Measurements from ENCODE around the gene RGS13.

Gene RGS13

GRCh38 chr1:192635939-192636338, at the start of gene RGS13:
Gene RGS13 (plus strand): TSS chr1:192636147. CDS start chr1:192644335, 8,188 bp downstream.
- DNase-seq = no peak

GRCh38 chr1:192587386-192588266, 48.3 kb upstream of the RGS13 start:
- DNase-seq = no peak

- no peak for DNase-seq
Observed at GRCh38 chr1:192588546-192588945, 47.4 kb upstream of the RGS13 start.

- no peak for DNase-seq
Observed at GRCh38 chr1:192589813-192590212, 46.1 kb upstream of the RGS13 start.

- DNase-seq = no peak
Observed at GRCh38 chr1:192592517-192592916, 43.4 kb upstream of the RGS13 start.

- DNase-seq = no peak
Observed at GRCh38 chr1:192592981-192593708, 42.8 kb upstream of the RGS13 start.

GRCh38 chr1:192595299-192595698, 40.6 kb upstream of the RGS13 start:
- DNase-seq = no peak

GRCh38 chr1:192598589-192598988, 37.4 kb upstream of the RGS13 start:
- DNase-seq = no peak

GRCh38 chr1:192600275-192600674, 35.7 kb upstream of the RGS13 start:
- no peak for DNase-seq

GRCh38 chr1:192601143-192601542, 34.8 kb upstream of the RGS13 start:
- no peak for DNase-seq

GRCh38 chr1:192601567-192601966, 34.4 kb upstream of the RGS13 start:
- no peak for DNase-seq

- DNase-seq = no peak
Observed at GRCh38 chr1:192602757-192603156, 33.2 kb upstream of the RGS13 start.

GRCh38 chr1:192603218-192603787, 32.6 kb upstream of the RGS13 start:
- DNase-seq = no peak

GRCh38 chr1:192604979-192605620, 30.8 kb upstream of the RGS13 start:
- no peak for DNase-seq

GRCh38 chr1:192608671-192609070, 27.3 kb upstream of the RGS13 start:
- no peak for DNase-seq

- DNase-seq = peak; percentile 51
Observed at GRCh38 chr1:192609110-192610079, 26.6 kb upstream of the RGS13 start.

GRCh38 chr1:192610112-192610889, 25.6 kb upstream of the RGS13 start:
- no peak for DNase-seq

GRCh38 chr1:192615055-192615454, 20.9 kb upstream of the RGS13 start:
- DNase-seq = no peak

GRCh38 chr1:192620071-192620635, 15.8 kb upstream of the RGS13 start:
- no peak for DNase-seq

GRCh38 chr1:192626366-192627179, 9.4 kb upstream of the RGS13 start:
- no peak for DNase-seq
